ENCODE data around the gene NTM. TPM values are rescaled to one million over a fixed set of nuclear protein-coding genes. Genes with fewer than 3 reads are reported as not detected.

The NTM gene
- total and polyA plus RNA-seq, 2 of the 8 experiments (the other 6 are each of a cell fraction or from before 2014, with no cell fraction given), result 13.4 to 20.0 TPM

DNA sequence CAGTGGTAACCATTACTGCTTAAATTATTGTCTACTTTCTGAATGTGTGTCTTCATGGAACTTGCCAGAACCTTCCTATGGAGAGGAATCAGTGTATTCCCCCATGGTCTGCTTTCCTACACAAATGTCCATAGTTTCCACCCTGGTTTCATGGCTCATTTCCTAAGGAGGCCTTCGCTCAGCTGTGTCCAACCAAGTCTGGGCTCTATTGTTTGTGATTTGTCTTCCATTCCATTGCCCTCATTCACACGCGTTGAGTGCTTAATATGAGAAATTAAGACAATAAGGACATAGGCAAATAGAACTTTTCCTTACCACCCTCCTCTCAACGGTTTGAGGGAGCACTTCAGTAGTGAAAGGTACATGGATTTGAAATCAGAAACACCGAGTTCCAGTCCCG lies 510.6 kb downstream of the NTM start:
- H3K9me3 ChIP-seq (ENCODE audit: insufficient read depth in 2 of 2, low read depth in 1 of 2, low read length in 1 of 2), result no peaks in the 10 kb centered on the region
- H3K23ac ChIP-seq (ENCODE audit: insufficient read length), result no peak overlapping the region
- no peaks in the 10 kb centered on the region for H4K20me1 ChIP-seq (replicated peaks in 1 of 2; ENCODE audit: control insufficient read depth in 1 of 2, insufficient read depth in 2 of 2, low read length in 2 of 2)
- no peak overlapping the region for H2AK5ac ChIP-seq (ENCODE audit: low read depth, low read length)
- H3K14ac ChIP-seq (ENCODE audit: insufficient read length), result no peak overlapping the region
- no peaks in the 10 kb centered on the region for H3K23me2 ChIP-seq (ENCODE audit: low read depth, low read length)
- FAIRE-seq (no peak), DNase-seq (ENCODE audit: low read depth in 1 of 2, low spot score in 2 of 2) (no peak)
- H2BK5ac ChIP-seq (ENCODE audit: low read depth, low read length), result no peak overlapping the region
- H3K79me2 ChIP-seq (ENCODE audit: control insufficient read depth in 1 of 2, insufficient read depth in 2 of 2, low read length in 2 of 2), result no peaks in the 10 kb centered on the region
- H3K4me3 ChIP-seq (ENCODE audit: extremely low read depth in 1 of 4, insufficient read depth in 2 of 4, low read depth in 3 of 4, low read length in 4 of 4), result no peak overlapping the region
- no peak overlapping the region for H4K91ac ChIP-seq (replicated peaks; ENCODE audit: insufficient read length, low read length)
- H3K4me1 ChIP-seq (replicated peaks in 1 of 4; ENCODE audit: control insufficient read depth in 3 of 4, insufficient read depth in 4 of 4, low read length in 3 of 4), result peaks cover 0 to 8% (median 3%) of the 10 kb centered on the region in 4 experiments; a peak in 3 of 7 replicates
- no peak overlapping the region for H2AFZ ChIP-seq (ENCODE audit: low read length)
- no peak overlapping the region for H2BK12ac ChIP-seq (ENCODE audit: low read depth, low read length)
- CTCF ChIA-PET (ENCODE audit: partially characterized antibody), result interaction anchor here (0.7 to 22.7 kb wide), 10 partner anchors 12 to 219 kb away, joined by 3 to 310 read pairs (median 4); no protein-coding TSS in a partner anchor
- H3K4me2 ChIP-seq (ENCODE audit: insufficient read depth in 1 of 2, low read depth in 2 of 2, low read length in 2 of 2), result no peak overlapping the region
- no peak overlapping the region for H3K4ac ChIP-seq (replicated peaks; ENCODE audit: insufficient read length, low read depth, low read length)
- POLR2A ChIA-PET (ENCODE audit: partially characterized antibody), result interaction anchor here (0.6 kb wide), 1 partner anchor 294 kb away, joined by 3 read pairs; no protein-coding TSS in a partner anchor
- H3K27ac ChIP-seq (ENCODE audit: low read depth, low read length), result no peak overlapping the region
- H3K18ac ChIP-seq (ENCODE audit: extremely low read depth, low read length), result no peak overlapping the region
- H3K79me1 ChIP-seq (ENCODE audit: low read depth, low read length), result no peaks in the 10 kb centered on the region
- 97% methylated on average over 6 of the region's 6 CpGs; no CpG with 5 or more reads in 1 of the 2 experiments for WGBS, 2 experiments (ENCODE audit: extremely low coverage in 1 of 2, insufficient coverage in 1 of 2, insufficient read length in 1 of 2, insufficient replicate concordance in 2 of 2, low coverage in 1 of 2, low lambda C conversion rate in 2 of 2, missing lambda C conversion rate in 1 of 2)
- H4K5ac ChIP-seq (ENCODE audit: insufficient read length, low read depth, low read length), result no peak overlapping the region
- H3K36me3 ChIP-seq (ENCODE audit: control insufficient read depth in 2 of 4, insufficient read depth in 4 of 4, low read length in 3 of 4), result no peaks in the 10 kb centered on the region
- H2BK20ac ChIP-seq (ENCODE audit: low read length), result no peak overlapping the region
- H3K9ac ChIP-seq (replicated peaks in 1 of 4; ENCODE audit: extremely low read depth in 1 of 4, low read depth in 3 of 4, low read length in 3 of 4), result no peak overlapping the region
- no peaks in the 10 kb centered on the region for H3K27me3 ChIP-seq (replicated peaks in 1 of 4; ENCODE audit: control insufficient read depth in 3 of 4, extremely low read depth in 1 of 4, insufficient read depth in 3 of 4, low read length in 3 of 4)
- H2BK15ac ChIP-seq (ENCODE audit: low read length), result no peak overlapping the region
- no peak overlapping the region for H2BK120ac ChIP-seq (replicated peaks; ENCODE audit: low read depth, low read length)
- no peak overlapping the region for H3K56ac ChIP-seq (replicated peaks; ENCODE audit: insufficient read length, low read depth, low read length)
- no peak overlapping the region for H4K8ac ChIP-seq (ENCODE audit: extremely low read depth, insufficient read depth, low read length)
